MCF 10A (cell line): Measurements from ENCODE around the gene WNT16. TPM values are rescaled to one million over a fixed set of nuclear protein-coding genes. Genes with fewer than 3 reads are reported as not detected.

Experiments used
- BruUV-seq: library from RNA; stranded (reverse); fragments of 400-500 nt; replicated peaks from 2 replicates; lab custom pipeline; 2021; lab: Mats Ljungman, UMichigan
- CTCF ChIA-PET: fragments of 300-600 bp; sonication (Branson Sonifier 250); formaldehyde crosslinking; extraction: SDS; loops from one replicate; lab custom pipeline; 2021; ENCODE audit warnings: antibody characterized with exemption, inconsistent platforms; lab: Yijun Ruan, JAX
- POLR2A ChIA-PET: fragments of 300-600, 350-650 bp; sonication (Branson Sonifier 250); formaldehyde crosslinking; extraction: SDS; loops from one replicate; lab custom pipeline; 2020; ENCODE audit warnings: antibody characterized with exemption, inconsistent platforms; lab: Yijun Ruan, JAX
- DNase-seq: peaks from one replicate; pipeline ENCODE4 v3.0.0-alpha.2; 2018; ENCODE audit not compliant: unreplicated experiment
- H3K27ac Mint-ChIP-seq: one replicate; pipeline ENCODE4 v1.8.0; 2022; ENCODE audit warnings: mild to moderate bottlenecking, low read depth, mixed read lengths; ENCODE audit not compliant: unreplicated experiment
- H3K27me3 Mint-ChIP-seq: one replicate; pipeline ENCODE4 v1.8.0; 2022; ENCODE audit warnings: mixed read lengths; ENCODE audit not compliant: insufficient read depth, unreplicated experiment
- H3K36me3 Mint-ChIP-seq: one replicate; pipeline ENCODE4 v1.8.0; 2022; ENCODE audit warnings: mild to moderate bottlenecking, moderate library complexity, mixed read lengths; ENCODE audit not compliant: insufficient read depth, unreplicated experiment
- H3K4me1 Mint-ChIP-seq: one replicate; pipeline ENCODE4 v1.8.0; 2022; ENCODE audit warnings: mixed read lengths; ENCODE audit not compliant: insufficient read depth, unreplicated experiment
- H3K4me3 Mint-ChIP-seq: one replicate; pipeline ENCODE4 v1.8.0; 2022; ENCODE audit warnings: mild to moderate bottlenecking, moderate library complexity, mixed read lengths; ENCODE audit not compliant: unreplicated experiment
- H3K9me3 Mint-ChIP-seq: one replicate; pipeline ENCODE4 v1.8.0; 2022; ENCODE audit warnings: mixed read lengths; ENCODE audit not compliant: unreplicated experiment
- CTCF ChIP-seq: fragments of 200-600 bp; IDR thresholded peaks from one replicate; pipeline ENCODE4 v1.8.0; 2022; ENCODE audit warnings: antibody characterized with exemption, mild to moderate bottlenecking; ENCODE audit not compliant: unreplicated experiment
- intact Hi-C: fragments of 100-400 bp; cut with micrococcal nuclease; formaldehyde crosslinking; loops from 2 replicates; pipeline ENCODE4 v1.14.1; 2022
- total RNA-seq: library from RNA; stranded (reverse); gene quantifications from 2 replicates; pipeline ENCODE4 v1.2.3, GENCODE V29; 2022

Gene WNT16
- total RNA-seq, 1 experiment from 2014 or later: not detected

- BruUV-seq: no TSS peak
- Mint-ChIP-seq H3K9me3 (no peaks in the 10 kb centered on the region), H3K27me3 (no peaks in the 10 kb centered on the region), H3K36me3 (peaks cover 20% of the 10 kb centered on the region), H3K27ac (no peak overlapping the region), H3K4me1 (peaks cover 6% of the 10 kb centered on the region), H3K4me3 (no peak overlapping the region)
- CTCF ChIA-PET: no interaction called here
- POLR2A ChIA-PET: no interaction called here
- intact Hi-C loops: no loop called here
- DNase-seq: no peak
- TF ChIP-seq CTCF: no peak
Measured at GRCh38 chr7:121343302-121343701, 14.5 kb downstream of the WNT16 start.

- intact Hi-C loops: no loop called here
- no TSS peak for BruUV-seq
- ChIA-PET CTCF (no interaction called here), POLR2A (no interaction called here)
- no peaks in the 10 kb centered on the region for H3K9me3 Mint-ChIP-seq
- peaks cover 20% of the 10 kb centered on the region for H3K36me3 Mint-ChIP-seq
- H3K27me3 Mint-ChIP-seq: no peaks in the 10 kb centered on the region
- no peak for DNase-seq
- no peak overlapping the region for H3K27ac Mint-ChIP-seq
- peaks cover 6% of the 10 kb centered on the region for H3K4me1 Mint-ChIP-seq
- no peak overlapping the region for H3K4me3 Mint-ChIP-seq
- TF ChIP-seq CTCF: no peak
Measured at GRCh38 chr7:121344093-121344492, 15.3 kb downstream of the WNT16 start.

- no peak overlapping the region for H3K4me3 Mint-ChIP-seq
- intact Hi-C loops: no loop called here
- ChIA-PET CTCF (no interaction called here), POLR2A (no interaction called here)
- no peak overlapping the region for H3K27ac Mint-ChIP-seq
- no peak for DNase-seq
- H3K9me3 Mint-ChIP-seq: no peaks in the 10 kb centered on the region
- BruUV-seq: no TSS peak
- peaks cover 20% of the 10 kb centered on the region for H3K36me3 Mint-ChIP-seq
- TF ChIP-seq CTCF: no peak
- H3K27me3 Mint-ChIP-seq: no peaks in the 10 kb centered on the region
- H3K4me1 Mint-ChIP-seq: peaks cover 6% of the 10 kb centered on the region
Measured at GRCh38 chr7:121344497-121344896, 15.7 kb downstream of the WNT16 start.

GRCh38 chr7:121351682-121352081 lies 22.9 kb downstream of the WNT16 start:
- no peak overlapping the region for H3K27ac Mint-ChIP-seq
- TF ChIP-seq CTCF: no peak
- no peak for DNase-seq
- no peaks in the 10 kb centered on the region for H3K9me3 Mint-ChIP-seq
- ChIA-PET CTCF (interaction anchor here (0.6 to 1.1 kb wide), 2 partner anchors 9 to 194 kb away, joined by 3 to 7 read pairs; no protein-coding TSS in a partner anchor), POLR2A (no interaction called here)
- H3K27me3 Mint-ChIP-seq: no peaks in the 10 kb centered on the region
- no peak overlapping the region for H3K4me3 Mint-ChIP-seq
- no TSS peak for BruUV-seq
- H3K36me3 Mint-ChIP-seq: peaks cover 64% of the 10 kb centered on the region
- intact Hi-C loops: no loop called here
- no peaks in the 10 kb centered on the region for H3K4me1 Mint-ChIP-seq
